HG02840 (cell line): ENCODE results near the gene RNF212.
"Not testable (repeated sequence)": the region's sequence is repeated elsewhere in the genome, so short reads cannot be mapped to it uniquely, and the experiment has no call there.

Experiments used
- ATAC-seq: cut with Tn5 transposase; IDR thresholded peaks from one replicate; pipeline ENCODE4 v1.9.1; 2021; ENCODE audit warnings: mild to moderate bottlenecking, moderate library complexity, moderate number of reproducible peaks; ENCODE audit not compliant: unreplicated experiment, low FRiP score

Gene RNF212

GRCh38 chr4:1052231-1052671 lies 61.1 kb downstream of the RNF212 start:
- no peak for ATAC-seq

- no peak for ATAC-seq
Measured at GRCh38 chr4:1051472-1051871, 61.9 kb downstream of the RNF212 start.

GRCh38 chr4:1050486-1051213 lies 62.7 kb downstream of the RNF212 start:
- no peak for ATAC-seq

- no peak for ATAC-seq
Measured at GRCh38 chr4:1049591-1049905, 63.8 kb downstream of the RNF212 start.

- ATAC-seq, result no peak
Measured at GRCh38 chr4:1048773-1049590, 64.4 kb downstream of the RNF212 start.

GRCh38 chr4:1047976-1048772 lies 65.2 kb downstream of the RNF212 start:
- no peak for ATAC-seq

- ATAC-seq, result no peak
Measured at GRCh38 chr4:1047106-1047975, 66.0 kb downstream of the RNF212 start.

GRCh38 chr4:1046581-1047011 lies 66.8 kb downstream of the RNF212 start:
- ATAC-seq, result not testable (repeated sequence)

GRCh38 chr4:1045595-1046201 lies 67.7 kb downstream of the RNF212 start:
- no peak for ATAC-seq

GRCh38 chr4:1045193-1045594 lies 68.2 kb downstream of the RNF212 start:
- ATAC-seq, result no peak

- ATAC-seq, result no peak
Measured at GRCh38 chr4:1044469-1045192, 68.7 kb downstream of the RNF212 start.

- no peak for ATAC-seq
Measured at GRCh38 chr4:1043651-1044468, 69.5 kb downstream of the RNF212 start.

- ATAC-seq, result no peak
Measured at GRCh38 chr4:1043162-1043561, 70.2 kb downstream of the RNF212 start.

- ATAC-seq, result no peak
Measured at GRCh38 chr4:1042352-1043055, 70.9 kb downstream of the RNF212 start.

GRCh38 chr4:1041936-1042330 lies 71.4 kb downstream of the RNF212 start:
- ATAC-seq, result no peak

- ATAC-seq, result no peak
Measured at GRCh38 chr4:1041147-1041935, 72.0 kb downstream of the RNF212 start.
